H1 (cell line): Measurements from ENCODE around the gene CXCL12. TPM values are rescaled to one million over a fixed set of nuclear protein-coding genes. Genes with fewer than 3 reads are reported as not detected.

Experiments used
- BACH1 ChIP-seq: IDR thresholded peaks from 2 replicates; pipeline ENCODE4 v1.6.1; 2012; ENCODE audit warnings: low read length, improper control_type of control experiment
- CREB1 ChIP-seq: IDR thresholded peaks from 2 replicates; pipeline ENCODE4 v1.6.1; 2012; ENCODE audit warnings: inconsistent platforms
- KDM5A ChIP-seq: fragments of 200-600 bp; IDR thresholded peaks from 2 replicates; pipeline ENCODE4 v1.7.1; 2012; ENCODE audit warnings: mild to moderate bottlenecking, low read length, inconsistent platforms, mixed read lengths
- RFX5 ChIP-seq: IDR thresholded peaks from 2 replicates; pipeline ENCODE4 v1.6.1; 2011; ENCODE audit warnings: low read depth, low read length, improper control_type of control experiment, borderline replicate concordance
- SP2 ChIP-seq: IDR thresholded peaks from 2 replicates; pipeline ENCODE4 v1.6.1; 2012; ENCODE audit warnings: mild to moderate bottlenecking, low read length, inconsistent platforms
- polyA plus RNA-seq, 7 experiments: library from polyadenylated mRNA; depleted of rRNA in 3 of 7; stranded (reverse) in 5 of 7; unstranded in 2 of 7; fragments of >200 nt in 5 of 7; fragments of 200-250 nt in 2 of 7; gene quantifications; 1 replicate in 5 of 7; 2 replicates in 1 of 7; 4 replicates in 1 of 7; pipeline versions ENCODE4 v1.2.1 to v1.2.3, GENCODE V29; 2011 to 2013; ENCODE audit warnings: missing spikeins in 2 of 7, mixed read lengths in 2 of 7
- total RNA-seq: library from RNA; stranded (reverse); fragmentation: NEBNext Ultra II Directional; extraction: Animal tissue kit (Norgen Biotek cat#: 25700); gene quantifications from 2 replicates; pipeline ENCODE4 v1.2.1, GENCODE V29; 2021
- TF ChIP-seq, protein P1 (sequence below): IDR thresholded peaks from 2 replicates; pipeline ENCODE4 v1.6.1; 2011; ENCODE audit warnings: low read length, improper control_type of control experiment
- TF ChIP-seq, protein P2 (sequence below): IDR thresholded peaks from 2 replicates; pipeline ENCODE4 v1.6.1; 2012; ENCODE audit warnings: inconsistent platforms

The CXCL12 gene
- total and polyA plus RNA-seq, 2 of the 8 experiments (the other 6 are each of a cell fraction or from before 2014, with no cell fraction given), result 51.4 to 53.8 TPM

DNA sequence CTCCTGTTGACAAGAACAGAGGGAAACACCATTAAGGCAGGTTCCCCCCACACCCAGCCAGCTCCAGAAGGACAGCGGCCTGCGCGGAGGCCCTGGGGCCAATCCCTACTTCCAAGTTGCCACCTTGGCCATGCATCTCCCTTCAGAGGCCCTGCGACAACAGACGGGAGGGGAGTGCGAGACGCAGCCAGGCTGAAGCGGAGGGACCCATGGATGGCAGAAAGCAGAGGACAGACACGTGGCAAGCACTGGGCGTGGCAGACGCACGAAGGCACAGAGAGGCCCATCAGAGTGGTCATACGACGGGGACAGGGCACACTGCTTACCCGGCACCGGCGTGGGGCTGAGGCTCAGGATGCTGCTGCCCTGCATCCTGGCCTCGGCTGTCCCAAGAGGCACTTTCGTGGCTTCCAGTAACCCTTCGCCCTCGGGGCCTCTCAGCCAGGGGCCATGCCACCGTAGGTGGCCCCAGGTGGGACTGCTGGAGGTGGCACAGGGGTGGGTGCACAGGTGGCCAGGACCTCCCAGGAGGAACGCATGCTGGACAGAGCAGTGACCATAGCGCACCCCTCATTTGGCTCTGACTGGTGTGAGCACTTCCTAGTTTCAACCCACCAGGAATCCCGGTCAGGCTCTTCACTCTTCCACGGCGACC is 11.4 kb downstream of the CXCL12 start (continued):
- TF ChIP-seq, protein P1, sequence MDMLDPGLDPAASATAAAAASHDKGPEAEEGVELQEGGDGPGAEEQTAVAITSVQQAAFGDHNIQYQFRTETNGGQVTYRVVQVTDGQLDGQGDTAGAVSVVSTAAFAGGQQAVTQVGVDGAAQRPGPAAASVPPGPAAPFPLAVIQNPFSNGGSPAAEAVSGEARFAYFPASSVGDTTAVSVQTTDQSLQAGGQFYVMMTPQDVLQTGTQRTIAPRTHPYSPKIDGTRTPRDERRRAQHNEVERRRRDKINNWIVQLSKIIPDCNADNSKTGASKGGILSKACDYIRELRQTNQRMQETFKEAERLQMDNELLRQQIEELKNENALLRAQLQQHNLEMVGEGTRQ, result no peak
- TF ChIP-seq SP2 (no peak), RFX5 (no peak), CREB1 (no peak), BACH1 (no peak), KDM5A (no peak)
- TF ChIP-seq, protein P2, sequence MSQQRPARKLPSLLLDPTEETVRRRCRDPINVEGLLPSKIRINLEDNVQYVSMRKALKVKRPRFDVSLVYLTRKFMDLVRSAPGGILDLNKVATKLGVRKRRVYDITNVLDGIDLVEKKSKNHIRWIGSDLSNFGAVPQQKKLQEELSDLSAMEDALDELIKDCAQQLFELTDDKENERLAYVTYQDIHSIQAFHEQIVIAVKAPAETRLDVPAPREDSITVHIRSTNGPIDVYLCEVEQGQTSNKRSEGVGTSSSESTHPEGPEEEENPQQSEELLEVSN, result no peak
